Stimulated activated CD8-positive, alpha-beta memory T cell treated with anti-CD3 and anti-CD28 coated beads, Interleukin-12 subunit alpha, Interleukin-12 subunit beta, amount 100 ng/mL, for 1 hour (primary cell): Measurements from ENCODE around the gene EFHC1.

Experiments
- DNase-seq: peaks from one replicate; pipeline ENCODE4 v3.0.0-alpha.2; 2020; ENCODE audit warnings: low read depth

EFHC1 gene

DNA sequence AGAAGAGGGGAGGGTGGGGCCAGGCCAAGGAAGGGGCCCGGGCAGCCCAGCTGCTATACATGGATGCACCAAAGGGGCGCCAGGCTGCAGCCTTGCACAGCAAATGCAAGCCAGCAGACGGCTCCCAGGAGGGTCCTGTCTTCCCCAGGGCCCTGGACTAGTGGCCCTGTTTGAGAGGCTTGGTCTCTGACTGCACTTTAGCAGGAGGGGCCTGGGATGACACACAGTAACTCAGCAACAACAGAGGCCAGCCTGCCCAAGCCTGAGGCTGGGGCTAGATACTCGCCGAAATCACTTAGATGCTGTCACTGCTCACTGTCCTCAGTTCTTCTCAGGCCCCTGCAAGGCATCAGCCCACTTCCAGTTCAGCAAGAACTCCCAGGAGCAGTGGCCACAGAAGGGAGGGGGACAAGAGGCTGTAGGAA is 83.2 kb downstream of the EFHC1 start:
- no peak for DNase-seq

DNA sequence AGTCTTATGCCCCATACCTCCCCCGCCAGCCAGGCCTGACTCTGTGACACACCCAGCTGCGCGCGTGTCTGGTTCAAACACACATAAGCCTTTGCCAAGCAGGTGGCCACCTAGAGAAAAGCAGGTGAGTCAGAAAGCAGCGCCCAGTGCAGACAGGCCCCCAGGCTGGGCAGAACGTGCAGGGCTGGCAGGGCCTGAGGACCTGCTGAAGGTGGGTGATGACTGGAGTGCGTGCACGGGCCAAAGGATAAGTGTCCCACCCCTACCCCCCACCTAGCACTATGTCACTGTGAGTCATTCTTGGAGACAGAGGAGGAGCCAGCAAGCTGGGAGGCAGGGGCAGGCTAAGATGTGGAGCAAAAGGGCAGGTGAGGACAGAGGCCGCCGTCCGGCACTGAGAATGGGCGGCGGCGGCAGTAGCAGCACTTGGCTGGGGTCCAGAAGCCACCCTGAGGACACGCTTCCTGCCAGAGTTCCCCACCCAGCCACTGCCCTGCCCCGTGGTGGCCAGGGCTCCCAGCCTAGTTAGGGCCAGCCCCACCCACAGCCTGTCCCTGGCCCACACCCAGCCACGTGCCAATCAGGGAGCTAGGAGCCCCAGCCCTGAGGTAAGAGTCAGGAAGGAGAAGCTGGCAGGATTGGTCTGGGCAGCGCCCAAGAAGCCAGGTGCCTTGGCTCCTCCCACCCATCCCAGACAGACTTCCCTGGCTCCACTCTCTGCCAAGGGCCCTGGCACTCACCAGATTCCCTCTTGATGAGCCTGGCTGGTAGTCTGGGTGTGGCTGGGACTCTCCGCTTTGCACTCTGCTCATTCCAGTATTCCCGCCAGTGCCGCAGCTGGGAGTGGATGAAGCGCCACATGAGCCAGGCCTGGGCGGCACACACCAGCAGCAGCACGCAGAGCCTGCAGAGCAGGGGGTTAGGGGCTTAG is 84.0 kb downstream of the EFHC1 start:
- DNase-seq: no peak

DNA sequence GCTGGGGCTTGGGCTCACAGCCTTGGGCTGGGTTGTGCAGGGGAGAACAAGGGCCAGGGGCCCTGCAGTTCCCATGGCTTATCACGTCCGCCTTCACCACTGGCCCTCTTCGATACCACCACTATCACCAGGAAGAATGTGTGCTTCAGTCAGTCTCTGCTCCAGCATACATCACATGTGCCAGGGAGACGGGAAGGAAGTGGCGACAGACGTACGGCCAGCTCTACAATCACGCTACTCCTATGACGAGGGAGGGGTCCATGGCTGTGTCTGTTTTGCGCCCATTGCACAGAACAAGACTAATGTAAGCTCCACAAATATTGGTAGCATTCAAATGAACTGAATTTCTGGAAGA is 84.6 kb downstream of the EFHC1 start:
- DNase-seq: no peak

DNA sequence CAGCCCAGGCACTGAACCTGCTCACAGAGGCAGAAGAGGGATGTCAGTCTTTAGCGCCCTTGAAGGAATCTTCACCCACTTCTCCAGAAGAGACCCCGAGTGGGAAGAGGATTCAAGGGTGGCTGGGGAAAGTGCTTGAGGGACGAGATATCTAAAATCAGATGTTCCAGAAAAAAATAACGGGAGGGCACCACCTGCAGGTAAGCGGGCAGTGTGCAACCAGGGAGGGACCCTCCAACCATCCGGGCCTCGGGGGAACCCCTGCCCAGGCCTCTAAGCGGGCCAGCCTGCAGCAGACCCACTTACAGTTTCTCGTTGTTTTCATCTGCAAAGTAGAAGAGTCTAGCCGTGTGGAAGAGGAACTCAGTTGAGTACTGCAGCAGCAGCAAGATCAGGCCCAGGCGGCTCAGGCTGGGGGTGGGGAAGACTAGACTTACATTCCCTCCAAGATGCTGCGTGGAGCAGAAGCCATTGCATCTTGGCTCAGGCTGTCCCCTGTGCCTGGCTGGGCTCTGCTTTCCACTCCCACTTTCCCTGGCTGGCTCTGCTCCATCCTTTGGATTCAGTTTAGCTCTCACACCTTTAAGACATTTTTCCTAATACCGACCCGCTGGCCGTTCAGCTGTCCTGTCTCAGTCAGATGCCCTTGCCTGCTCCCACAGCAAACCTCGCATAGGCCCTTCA is 85.7 kb downstream of the EFHC1 start:
- DNase-seq: no peak

DNA sequence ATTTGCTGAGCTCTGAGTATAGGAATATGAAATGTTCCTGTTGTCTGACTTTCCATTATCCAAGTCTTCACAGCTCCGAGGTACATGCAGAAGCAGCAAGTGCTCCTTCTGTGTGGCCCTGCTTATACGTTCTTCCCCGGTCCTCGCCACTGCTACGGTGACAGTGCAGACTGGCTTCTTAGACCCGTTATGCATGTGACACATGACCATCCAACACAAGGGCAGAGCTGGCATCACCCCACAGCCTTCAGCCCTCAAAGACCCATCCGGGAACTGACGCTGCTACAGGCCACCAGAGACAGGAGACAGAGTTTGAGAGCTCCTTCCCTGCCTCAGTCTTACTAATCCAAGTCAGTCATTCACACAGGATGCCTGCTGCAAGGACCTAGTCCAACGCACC is 86.3 kb downstream of the EFHC1 start:
- DNase-seq: no peak

DNA sequence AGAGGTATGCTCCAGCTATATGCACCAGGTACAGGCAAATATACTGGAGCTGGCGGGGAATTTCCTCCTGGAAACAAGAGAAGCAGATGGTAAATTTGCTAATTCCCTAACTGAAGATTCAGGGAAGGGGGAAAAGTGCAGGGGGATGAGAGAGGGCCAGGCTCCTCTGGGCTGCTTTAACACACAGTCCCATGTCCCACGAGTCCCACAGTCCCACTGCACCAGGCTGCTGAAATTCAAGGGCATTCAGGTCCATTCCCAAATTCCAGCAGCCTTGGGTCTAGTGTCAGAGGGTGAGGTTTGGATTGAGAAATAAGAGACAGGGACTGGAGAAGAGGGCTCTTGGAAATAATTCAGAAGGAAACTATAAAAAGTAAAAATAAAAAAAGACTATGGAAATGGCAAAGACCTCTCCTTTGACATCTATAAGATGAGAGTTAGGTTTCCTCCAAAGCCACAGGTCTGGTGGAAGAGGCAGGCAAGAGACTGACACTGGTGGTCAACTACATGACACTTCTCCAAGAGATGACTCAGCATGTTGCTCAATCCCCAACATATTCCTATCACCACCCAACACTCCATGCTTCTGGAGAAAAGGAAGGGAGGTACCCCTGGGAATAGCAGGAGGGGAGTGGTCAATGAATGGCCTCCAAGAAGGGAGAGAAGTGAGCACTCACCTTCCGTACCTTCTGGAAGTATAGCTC is 87.6 kb downstream of the EFHC1 start:
- DNase-seq: no peak

DNA sequence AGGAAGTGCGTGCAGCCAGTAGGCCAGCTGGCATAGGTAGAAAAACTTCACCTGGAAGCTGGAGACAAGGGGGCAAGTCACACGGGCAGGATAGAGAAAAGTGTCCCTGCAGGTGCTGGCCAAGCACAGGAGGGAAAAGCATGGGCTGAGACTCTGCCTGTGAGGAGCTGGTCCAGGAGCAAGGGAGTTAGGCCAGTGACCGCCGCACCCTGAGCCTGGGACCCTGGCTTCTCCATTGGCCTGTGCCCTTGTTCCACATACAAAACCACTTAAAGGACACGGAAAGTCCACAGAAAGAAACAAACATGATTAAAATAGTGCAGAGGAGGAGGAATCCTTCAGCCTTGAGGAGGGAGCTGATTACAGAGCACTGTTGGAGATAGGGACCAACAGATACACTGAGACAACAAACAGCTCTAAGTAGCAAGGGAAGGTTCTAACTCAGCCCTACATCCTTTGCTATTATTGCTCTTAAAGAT is 88.2 kb downstream of the EFHC1 start:
- DNase-seq: no peak

DNA sequence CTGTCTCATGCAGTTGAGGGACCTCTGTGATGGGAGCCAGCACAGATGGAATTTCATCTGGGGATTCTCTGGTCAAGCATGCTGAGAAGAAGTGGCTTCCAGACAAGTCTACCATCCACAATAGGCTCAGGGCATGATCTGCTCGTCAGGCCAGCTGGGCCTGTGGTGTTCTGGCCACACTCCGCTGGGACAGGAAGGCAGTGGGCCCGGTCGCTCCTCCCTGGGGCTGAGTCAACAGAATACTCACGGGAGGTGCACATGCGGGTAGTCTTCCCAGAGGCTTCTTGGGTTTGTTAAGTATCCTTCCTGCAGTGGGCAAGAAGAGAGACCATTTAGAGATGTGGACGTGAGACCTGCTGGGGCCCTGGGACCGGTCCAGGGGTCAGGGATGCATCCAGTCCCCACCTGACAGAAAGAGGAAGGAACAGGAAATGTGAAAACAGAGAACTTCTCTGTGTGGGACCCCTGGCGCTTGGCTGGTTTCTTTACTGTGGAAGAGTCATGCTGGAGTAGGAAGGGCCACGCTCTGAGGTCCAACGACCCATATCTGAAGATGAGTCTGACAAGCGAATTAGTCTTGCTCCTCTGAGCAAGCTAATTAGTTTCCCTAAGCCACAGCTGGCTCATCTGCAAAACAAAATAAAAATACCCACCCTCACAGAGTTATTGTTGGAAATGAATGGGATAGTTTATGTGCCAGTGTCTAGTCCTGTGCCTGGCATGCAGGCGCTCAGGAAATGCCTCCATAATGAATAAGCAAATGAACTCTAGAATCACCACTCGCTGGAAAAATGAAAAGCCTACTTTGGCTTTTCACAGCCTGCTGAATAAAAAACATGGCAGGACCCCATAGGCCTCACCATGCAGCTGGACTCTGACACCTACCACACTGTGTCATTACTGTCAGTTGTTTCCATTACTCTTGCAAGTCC is 89.4 kb downstream of the EFHC1 start:
- DNase-seq: no peak

DNA sequence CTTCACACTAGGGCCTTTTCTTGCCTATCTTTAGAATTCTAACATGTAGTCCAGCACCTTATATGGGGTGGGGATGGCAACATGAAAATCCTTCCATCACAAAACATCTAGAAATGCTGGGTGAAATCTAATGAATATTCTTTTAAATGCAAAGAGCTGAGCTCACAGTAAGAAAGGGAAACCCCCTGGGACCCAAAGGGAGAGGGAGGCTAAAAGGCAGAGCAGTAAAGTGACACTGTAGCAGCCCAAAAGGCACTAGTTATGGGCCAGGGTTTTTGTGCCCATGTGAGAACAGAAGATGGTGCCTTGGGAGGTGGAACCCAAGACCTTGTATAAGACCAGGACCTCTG is 90.0 kb downstream of the EFHC1 start:
- no peak for DNase-seq

DNA sequence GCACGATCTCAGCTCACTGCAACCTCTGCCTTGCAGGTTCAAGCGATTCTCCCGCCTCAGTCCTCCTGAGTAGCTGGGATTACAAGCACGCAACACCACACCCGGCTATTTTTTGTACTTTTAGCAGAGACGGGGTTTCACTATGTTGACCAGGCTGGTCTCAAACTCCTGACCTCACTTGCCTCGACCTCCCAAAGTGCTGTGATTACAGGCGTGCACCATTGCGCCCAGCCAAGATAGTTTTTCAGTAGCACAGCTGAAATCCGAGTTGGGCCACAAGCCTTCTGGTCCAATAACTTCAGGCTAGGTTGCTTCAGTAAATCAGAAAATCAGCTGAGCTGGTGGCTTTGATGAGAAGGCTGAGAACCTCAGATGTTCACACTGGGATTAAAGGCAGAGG is 91.0 kb downstream of the EFHC1 start:
- no peak for DNase-seq

DNA sequence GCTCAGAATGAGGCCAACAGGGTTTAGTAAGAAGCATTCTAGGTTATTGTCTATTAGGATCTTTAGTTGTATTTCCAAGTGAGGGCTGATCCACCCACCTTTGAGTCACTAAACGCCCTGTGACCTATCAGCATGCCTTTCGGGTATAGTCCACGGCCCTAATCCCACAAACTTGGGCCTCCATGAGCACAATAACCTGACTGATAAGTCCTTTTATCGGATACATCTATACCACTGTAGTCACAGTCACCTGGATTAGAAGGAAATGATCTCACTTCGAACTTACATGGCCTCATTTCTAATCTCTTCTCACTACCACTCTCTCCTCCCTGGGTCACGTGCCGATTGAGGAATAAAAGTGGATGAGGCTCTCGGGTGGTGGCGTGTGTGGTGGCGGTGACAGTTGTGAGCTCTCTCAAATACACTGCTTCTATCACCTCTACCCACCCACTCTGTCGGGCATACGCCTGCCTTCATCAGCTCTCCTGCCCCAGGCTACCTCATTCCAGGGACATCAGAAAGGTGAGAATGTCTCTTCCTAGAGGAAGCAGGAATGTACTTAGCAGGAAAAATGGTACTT is 91.5 kb downstream of the EFHC1 start:
- DNase-seq: no peak

DNA sequence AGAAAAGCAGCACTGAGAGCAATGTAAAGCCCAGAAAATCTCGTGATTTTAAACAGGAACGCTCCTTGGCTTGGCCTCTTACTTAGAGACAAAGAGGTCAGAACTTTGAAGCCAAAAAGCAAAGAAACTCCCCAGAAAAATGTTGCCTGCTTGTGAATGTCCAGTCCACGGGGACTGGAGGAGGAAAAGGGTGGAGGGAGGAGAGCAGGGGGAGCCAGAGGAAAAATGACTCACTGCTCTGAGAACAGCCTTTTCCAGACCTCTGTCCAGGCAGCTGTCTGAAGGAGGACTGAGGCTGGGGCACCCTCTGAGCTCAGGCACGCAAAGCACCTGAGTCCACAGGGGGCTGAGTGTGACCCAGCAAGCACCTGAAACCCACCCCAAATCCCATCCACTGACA is 92.1 kb downstream of the EFHC1 start:
- DNase-seq: no peak

DNA sequence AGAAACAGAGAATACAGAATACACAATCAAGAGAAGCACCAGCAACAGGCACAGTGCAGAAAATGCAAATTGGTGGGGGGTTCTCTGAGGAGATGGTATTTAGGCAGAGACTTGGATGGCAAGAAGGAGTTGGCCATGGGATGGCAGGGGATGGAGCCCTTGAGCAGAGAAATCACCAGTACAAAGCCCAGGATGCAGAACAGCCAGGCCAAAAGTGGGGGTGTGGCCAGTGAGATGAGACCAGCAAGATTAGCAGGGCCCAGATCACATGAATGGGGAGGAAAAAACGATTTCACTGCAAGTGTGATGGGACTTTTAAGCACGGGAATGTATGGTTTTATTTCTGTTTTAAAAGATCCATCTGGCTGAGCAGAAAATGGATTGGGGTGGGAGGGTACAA is 93.3 kb downstream of the EFHC1 start:
- DNase-seq: no peak

DNA sequence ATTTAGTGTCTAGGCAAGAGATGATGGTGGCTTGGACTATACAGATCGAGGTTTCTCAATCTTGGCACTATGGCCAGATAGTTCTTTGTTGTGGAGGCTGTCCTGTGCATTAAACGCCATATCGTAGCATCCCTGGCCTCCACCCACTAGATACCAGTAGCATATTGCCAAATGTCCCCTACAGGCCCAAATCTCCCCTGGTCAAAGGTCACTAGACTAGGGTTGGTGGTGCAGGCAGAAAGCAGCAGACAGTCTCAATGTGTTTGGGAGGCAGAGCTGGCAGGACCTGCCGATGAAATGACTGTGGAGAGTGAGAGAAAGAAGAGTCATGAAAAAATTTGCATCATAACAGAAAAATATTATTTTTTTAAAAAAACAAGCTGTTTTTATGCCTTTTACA is 93.8 kb downstream of the EFHC1 start:
- no peak for DNase-seq

DNA sequence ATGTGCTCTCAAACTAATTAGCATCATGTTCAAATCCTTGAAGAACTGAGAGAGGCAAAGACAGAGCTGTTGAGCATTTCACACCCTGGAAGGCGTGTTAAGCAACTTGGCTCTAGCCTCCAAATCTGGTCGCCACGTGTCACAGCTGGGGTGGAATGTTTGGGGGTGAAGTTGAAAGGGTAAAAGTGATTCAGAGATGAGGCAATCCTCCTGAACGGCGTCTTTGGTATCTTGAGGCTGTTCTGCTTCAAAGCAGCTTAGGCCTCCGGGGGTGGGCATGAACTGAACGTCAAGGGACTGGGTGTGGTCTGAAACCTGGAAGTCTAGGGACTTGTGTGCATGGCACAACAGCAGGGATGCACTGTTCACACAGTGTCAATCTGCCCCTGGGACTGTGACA is 94.4 kb downstream of the EFHC1 start:
- no peak for DNase-seq

DNA sequence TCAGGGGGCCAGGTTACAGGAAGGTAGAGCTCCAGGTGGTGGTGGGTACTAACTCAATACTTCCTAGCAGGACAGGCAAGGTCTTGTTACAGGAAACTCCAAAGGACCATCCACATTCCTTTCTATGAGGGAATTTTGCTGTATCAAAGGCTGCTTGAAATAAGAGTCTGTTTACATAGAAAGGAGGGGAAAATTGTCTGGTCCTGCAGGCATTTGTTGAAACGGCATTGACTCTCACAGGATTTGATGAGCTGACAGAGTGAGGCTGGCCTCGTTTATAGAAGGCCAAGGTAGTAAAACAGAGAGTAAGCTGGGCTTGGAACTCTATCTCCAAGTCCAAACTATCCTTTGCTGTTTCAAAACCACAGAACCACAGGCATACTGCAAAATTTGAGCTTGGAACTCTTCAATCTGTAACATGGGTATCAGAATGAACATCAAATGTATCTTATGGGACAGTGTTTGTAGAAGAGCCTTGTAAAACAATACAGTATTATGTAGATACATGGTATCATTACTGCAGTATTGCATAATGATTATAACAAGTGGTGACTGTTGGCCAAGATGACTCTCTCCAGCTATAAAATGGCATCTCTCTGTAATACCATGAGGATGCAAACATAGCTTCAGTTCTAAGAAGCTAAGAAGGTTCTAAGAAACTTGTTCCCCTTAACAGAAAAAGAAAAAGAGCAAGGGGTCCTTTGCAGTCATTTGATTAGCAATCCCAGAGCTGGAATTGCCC is 95.2 kb downstream of the EFHC1 start:
- DNase-seq: no peak

DNA sequence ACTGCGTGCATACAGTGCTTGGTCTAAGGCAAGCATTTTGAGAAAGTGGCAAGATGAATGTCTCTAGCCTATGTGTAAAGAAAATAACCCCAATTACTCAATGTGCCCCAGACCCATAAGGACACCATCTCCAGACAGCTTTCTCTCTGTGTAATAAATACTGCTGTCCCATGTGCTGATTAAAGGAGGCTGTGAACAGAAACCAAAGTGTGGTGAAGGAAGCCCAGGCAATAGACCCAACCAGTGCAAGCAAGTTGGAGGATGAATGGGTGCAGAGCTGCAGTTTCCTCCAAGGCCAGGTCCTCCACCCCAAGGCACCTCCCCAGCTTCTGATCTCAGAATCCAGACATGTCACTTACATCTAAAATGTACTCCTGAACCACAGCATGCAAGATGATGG is 96.1 kb downstream of the EFHC1 start:
- DNase-seq: no peak

DNA sequence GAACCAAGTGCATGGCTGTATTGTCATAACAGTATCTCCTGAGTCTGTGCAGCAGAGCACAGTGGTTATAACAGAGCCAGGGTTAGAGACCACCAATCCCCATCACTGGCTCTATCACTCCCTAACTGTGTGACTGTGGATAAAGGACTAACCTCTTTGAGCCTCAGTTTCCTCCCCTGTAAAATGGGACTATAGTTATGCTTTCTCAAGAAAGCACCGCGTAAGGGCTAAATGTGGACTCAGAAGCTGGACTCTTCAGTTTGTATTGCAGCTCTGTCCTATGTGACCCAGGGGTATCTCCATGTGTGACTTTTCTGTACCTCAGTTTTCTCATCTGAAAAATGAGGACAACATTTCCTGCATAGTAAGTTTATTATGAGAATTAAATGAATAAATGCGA is 96.8 kb downstream of the EFHC1 start:
- no peak for DNase-seq

DNA sequence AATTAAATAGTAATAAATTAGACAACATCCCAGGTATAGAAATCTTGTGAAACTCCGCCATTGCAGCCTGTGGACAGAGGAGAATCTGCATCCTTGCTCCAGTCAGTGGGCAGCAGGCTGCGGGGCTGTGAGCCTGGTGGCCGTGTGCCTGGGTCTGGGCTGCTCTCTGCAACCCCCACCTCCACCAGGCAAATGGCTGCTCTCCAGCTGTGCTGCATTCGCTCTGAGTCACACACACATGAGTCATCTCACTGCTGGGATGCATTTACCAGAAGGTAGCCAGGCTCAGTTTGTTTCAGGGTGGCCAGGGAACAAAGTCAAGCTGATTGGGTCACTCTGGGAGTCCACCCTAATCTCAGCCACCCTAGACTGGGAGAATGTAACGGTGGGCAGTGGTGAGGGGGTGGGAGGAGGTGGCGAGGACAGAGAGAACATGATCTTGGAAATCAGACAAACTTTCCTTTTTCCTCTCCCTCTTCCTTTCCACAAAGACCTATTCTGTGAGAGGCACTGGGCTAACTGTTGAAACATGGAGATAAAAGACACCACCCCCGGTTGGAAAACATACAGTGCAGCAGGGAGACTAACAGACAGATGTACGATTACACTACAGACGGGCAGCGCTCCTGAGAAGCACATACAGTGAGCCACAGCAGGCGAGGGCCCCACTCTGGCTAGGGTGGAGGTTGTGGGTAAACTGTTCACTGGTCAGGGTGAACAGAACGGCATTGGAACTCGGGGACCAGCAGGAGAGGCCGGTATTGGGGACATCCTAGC is 97.5 kb downstream of the EFHC1 start:
- no peak for DNase-seq
